Neural progenitor cell (in vitro differentiated cells): ENCODE measurements around the gene SLC16A4. TPM values are rescaled to one million over a fixed set of nuclear protein-coding genes. Genes with fewer than 3 reads are reported as not detected.

Experiments
- DNase-seq: peaks from one replicate; pipeline ENCODE4 v3.0.0-alpha.2; 2016; ENCODE audit warnings: low spot score
- H2AFZ ChIP-seq: fragments of 200-600 bp; sonication (generic); replicated peaks from 2 replicates; pipeline ENCODE4 v1.6.1; 2016; ENCODE audit warnings: antibody characterized with exemption
- H3F3A ChIP-seq: fragments of 200-600 bp; sonication (generic); 2 replicates; pipeline ENCODE4 v1.6.1; 2016; ENCODE audit warnings: antibody characterized with exemption, low read depth
- H3K27ac ChIP-seq: fragments of 200-600 bp; sonication (generic); 2 replicates; pipeline ENCODE4 v1.5.1; 2016; ENCODE audit warnings: mild to moderate bottlenecking
- H3K27me3 ChIP-seq: fragments of 200-600 bp; sonication (generic); 2 replicates; pipeline ENCODE4 v1.6.1; 2016; ENCODE audit warnings: mild to moderate bottlenecking, moderate library complexity
- H3K36me3 ChIP-seq: fragments of 200-600 bp; sonication (generic); 2 replicates; pipeline ENCODE4 v1.5.1; 2016
- H3K4me1 ChIP-seq: fragments of 200-600 bp; sonication (generic); 2 replicates; pipeline ENCODE4 v1.6.1; 2016; ENCODE audit warnings: mixed run types
- H3K4me2 ChIP-seq: fragments of 200-600 bp; sonication (generic); 2 replicates; pipeline ENCODE4 v1.6.1; 2016
- H3K4me3 ChIP-seq: fragments of 200-600 bp; sonication (generic); 2 replicates; pipeline ENCODE4 v1.5.1; 2016
- H3K79me2 ChIP-seq: fragments of 200-600 bp; sonication (generic); 2 replicates; pipeline ENCODE4 v1.6.1; 2016; ENCODE audit warnings: low read depth
- H3K9ac ChIP-seq: fragments of 200-600 bp; sonication (generic); 2 replicates; pipeline ENCODE4 v1.6.1; 2016
- H3K9me3 ChIP-seq: fragments of 200-600 bp; sonication (generic); 2 replicates; pipeline ENCODE4 v1.5.1; 2016; ENCODE audit warnings: low read depth
- H4K20me1 ChIP-seq: fragments of 200-600 bp; sonication (generic); 2 replicates; pipeline ENCODE4 v1.6.1; 2016; ENCODE audit warnings: low read depth
- H3K27ac Mint-ChIP-seq: 3 replicates; pipeline ENCODE4 v1.8.0; 2021; ENCODE audit warnings: mixed read lengths
- H3K27me3 Mint-ChIP-seq: 2 replicates; pipeline ENCODE4 v1.8.0; 2022; ENCODE audit warnings: low read depth, mild to moderate bottlenecking, inconsistent platforms, moderate library complexity, mixed read lengths; ENCODE audit not compliant: insufficient read depth
- H3K36me3 Mint-ChIP-seq: 3 replicates; pipeline ENCODE4 v1.8.0; 2021; ENCODE audit warnings: mixed read lengths
- H3K4me1 Mint-ChIP-seq: 3 replicates; pipeline ENCODE4 v1.8.0; 2021; ENCODE audit warnings: mixed read lengths
- H3K4me3 Mint-ChIP-seq: 3 replicates; pipeline ENCODE4 v1.8.0; 2021; ENCODE audit warnings: mild to moderate bottlenecking, moderate library complexity, mixed read lengths
- H3K9me3 Mint-ChIP-seq: 3 replicates; pipeline ENCODE4 v1.8.0; 2020; ENCODE audit warnings: mixed read lengths
- CTCF ChIP-seq: fragments of 200-600 bp; sonication (generic); IDR thresholded peaks from 2 replicates; pipeline ENCODE4 v1.5.1; 2017; ENCODE audit warnings: antibody characterized with exemption, mild to moderate bottlenecking
- EZH2 ChIP-seq: fragments of 200-600 bp; sonication (generic); IDR thresholded peaks from 2 replicates; pipeline ENCODE4 v1.6.1; 2017; ENCODE audit warnings: antibody characterized with exemption, mild to moderate bottlenecking, moderate library complexity
- EZH2phosphoT487 ChIP-seq: fragments of 200-600 bp; sonication (generic); IDR thresholded peaks from 2 replicates; pipeline ENCODE4 v1.6.1; 2017; ENCODE audit warnings: antibody characterized with exemption
- total RNA-seq: library from RNA; depleted of rRNA; stranded (reverse); fragments of >200 nt; gene quantifications from 2 replicates; pipeline ENCODE4 v1.2.3, GENCODE V29; 2015; ENCODE audit warnings: low replicate concordance

The SLC16A4 gene
- total RNA-seq, 1 donor from 2014 or later: 0.56 TPM

GRCh38 chr1:110341146-110341871 is 49.5 kb downstream of the SLC16A4 start:
- peak overlapping the region; percentile 83 for H3K4me3 ChIP-seq
- TF ChIP-seq EZH2phosphoT487: no peak
- TF ChIP-seq CTCF: no peak
- TF ChIP-seq EZH2: no peak
- no peaks in the 10 kb centered on the region for H3K27me3 Mint-ChIP-seq
- peak overlapping the region; percentile 86 for H3K4me2 ChIP-seq
- H3K27ac Mint-ChIP-seq: no peak overlapping the region
- H2AFZ ChIP-seq: no peak overlapping the region
- H3K9ac ChIP-seq: no peak overlapping the region
- H3K4me1 Mint-ChIP-seq: peaks cover 64% of the 10 kb centered on the region
- peaks cover 67% of the 10 kb centered on the region for H4K20me1 ChIP-seq
- no peak overlapping the region for H3K27ac ChIP-seq
- H3K4me1 ChIP-seq: peaks cover 68% of the 10 kb centered on the region
- no peak for DNase-seq
- no peaks in the 10 kb centered on the region for H3K27me3 ChIP-seq
- H3K79me2 ChIP-seq: peaks cover 76% of the 10 kb centered on the region
- H3K9me3 ChIP-seq: no peaks in the 10 kb centered on the region
- H3K9me3 Mint-ChIP-seq: no peaks in the 10 kb centered on the region
- H3K4me3 Mint-ChIP-seq: no peak overlapping the region
- H3K36me3 ChIP-seq: peaks cover 24% of the 10 kb centered on the region
- H3K36me3 Mint-ChIP-seq: peaks cover 24% of the 10 kb centered on the region
- peaks cover 20% of the 10 kb centered on the region for H3F3A ChIP-seq

GRCh38 chr1:110340207-110340468 is 50.7 kb downstream of the SLC16A4 start:
- Mint-ChIP-seq H3K27me3 (no peaks in the 10 kb centered on the region), H3K4me3 (no peak overlapping the region), H3K27ac (peak overlapping the region; percentile 51), H3K36me3 (peaks cover 29% of the 10 kb centered on the region), H3K9me3 (peaks cover 3% of the 10 kb centered on the region), H3K4me1 (peaks cover 60% of the 10 kb centered on the region)
- Histone ChIP-seq H2AFZ (no peak overlapping the region), H3K27ac (no peak overlapping the region), H3K4me3 (peak overlapping the region; percentile 83), H3K9me3 (no peaks in the 10 kb centered on the region), H3K4me1 (peaks cover 56% of the 10 kb centered on the region), H3K4me2 (peak overlapping the region; percentile 86), H3K27me3 (no peaks in the 10 kb centered on the region), H3K9ac (peak overlapping the region; percentile 91), H3K36me3 (peaks cover 22% of the 10 kb centered on the region), H4K20me1 (peaks cover 56% of the 10 kb centered on the region), H3F3A (peaks cover 15% of the 10 kb centered on the region), H3K79me2 (peaks cover 64% of the 10 kb centered on the region)
- no peak for DNase-seq
- TF ChIP-seq CTCF: no peak
- no peak for TF ChIP-seq EZH2
- no peak for TF ChIP-seq EZH2phosphoT487

- H3F3A ChIP-seq: peaks cover 15% of the 10 kb centered on the region
- H3K9ac ChIP-seq: peak overlapping the region; percentile 91
- H2AFZ ChIP-seq: peak overlapping the region; percentile 71
- H3K27me3 ChIP-seq: no peaks in the 10 kb centered on the region
- peaks cover 51% of the 10 kb centered on the region for H3K4me1 ChIP-seq
- peaks cover 50% of the 10 kb centered on the region for H4K20me1 ChIP-seq
- Mint-ChIP-seq H3K27ac (peak overlapping the region; percentile 55), H3K4me3 (no peak overlapping the region), H3K27me3 (no peaks in the 10 kb centered on the region), H3K9me3 (peaks cover 3% of the 10 kb centered on the region), H3K4me1 (peaks cover 60% of the 10 kb centered on the region), H3K36me3 (peaks cover 29% of the 10 kb centered on the region)
- H3K36me3 ChIP-seq: peaks cover 17% of the 10 kb centered on the region
- H3K79me2 ChIP-seq: peaks cover 58% of the 10 kb centered on the region
- no peaks in the 10 kb centered on the region for H3K9me3 ChIP-seq
- peak; percentile 51 for TF ChIP-seq CTCF
- TF ChIP-seq EZH2phosphoT487: no peak
- H3K4me3 ChIP-seq: peak overlapping the region; percentile 83
- H3K27ac ChIP-seq: peak overlapping the region; percentile 72
- peak; percentile 72 for DNase-seq
- peak overlapping the region; percentile 86 for H3K4me2 ChIP-seq
Measured at GRCh38 chr1:110339407-110340206, 51.2 kb downstream of the SLC16A4 start.
